Right atrium auricular region (tissue), 2 donors: ENCODE measurements around the gene HEBP1. TPM values are rescaled to one million over a fixed set of nuclear protein-coding genes. Genes with fewer than 3 reads are reported as not detected.

ENCODE experiments used
- DNase-seq: peaks from one replicate; pipeline ENCODE4 v3.0.0-alpha.2; 2019; ENCODE audit warnings: low spot score
- H3K27ac ChIP-seq, 2 donors: fragments of 200-600 bp; sonication (generic); 1 replicate in 1 of 2; 2 replicates in 1 of 2; pipeline ENCODE4 v1.5.1; 2016 to 2019
- H3K27me3 ChIP-seq, 2 donors: fragments of 200-600 bp; sonication (generic); one replicate each; pipeline versions ENCODE4 v1.5.1 to v1.6.0; 2017 to 2019
- H3K36me3 ChIP-seq: fragments of 200-600 bp; sonication (generic); one replicate; pipeline ENCODE4 v1.5.1; 2016
- H3K4me1 ChIP-seq, 2 donors: fragments of 200-600 bp; sonication (generic); one replicate each; pipeline versions ENCODE4 v1.5.1 to v1.6.0; 2017 to 2019
- H3K4me3 ChIP-seq, 2 donors: fragments of 200-600 bp; sonication (generic); 1 replicate in 1 of 2; 2 replicates in 1 of 2; pipeline ENCODE4 v1.5.1; 2017 to 2019; ENCODE audit warnings: mild to moderate bottlenecking in 1 of 2, moderate library complexity in 1 of 2
- H3K9me3 ChIP-seq, 2 donors: fragments of 200-600 bp; sonication (generic); one replicate each; pipeline ENCODE4 v1.5.1; 2019
- total RNA-seq, 2 donors: library from RNA; depleted of rRNA; stranded (reverse); fragments of >200 nt; gene quantifications; one replicate each; pipeline ENCODE4 v1.1.0, GENCODE V29; 2016
- TF ChIP-seq, protein P1 (sequence below), 2 donors: fragments of 200-600 bp; sonication (generic); IDR thresholded peaks; one replicate each; pipeline ENCODE4 v1.5.1; 2019; ENCODE audit warnings: antibody characterized with exemption in 2 of 2

The HEBP1 gene
- total RNA-seq, 2 donors from 2014 or later, result 29.4 to 30.0 TPM

DNA sequence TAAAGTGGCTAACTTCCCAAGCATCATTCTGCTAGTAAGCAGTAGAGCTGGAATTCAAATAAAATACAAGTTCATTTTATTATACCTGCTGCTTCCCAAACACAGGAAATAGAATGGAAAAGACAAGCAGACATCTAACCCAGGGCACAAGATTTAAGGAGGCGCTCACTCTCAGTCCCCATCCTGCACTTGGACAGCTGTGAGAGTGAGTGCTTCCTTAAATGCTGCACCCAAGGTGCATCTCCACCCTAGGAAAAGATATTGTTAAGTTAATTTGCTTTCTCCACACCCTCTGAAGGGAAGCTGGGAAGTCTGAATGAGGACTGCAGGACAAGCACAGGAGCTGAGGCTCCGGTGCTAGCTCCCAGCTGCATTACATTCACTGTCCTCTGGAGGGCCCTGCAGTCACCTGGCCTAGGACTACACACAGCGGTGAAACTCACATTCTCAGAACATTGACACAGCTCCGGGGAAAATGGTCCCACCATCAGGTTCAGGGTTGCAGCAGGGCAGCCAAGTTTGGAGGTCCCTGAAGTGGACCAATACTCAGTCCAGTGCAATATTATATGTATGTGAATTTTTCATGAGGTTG, 14.2 kb downstream of the HEBP1 start:
- TF ChIP-seq, protein P1, sequence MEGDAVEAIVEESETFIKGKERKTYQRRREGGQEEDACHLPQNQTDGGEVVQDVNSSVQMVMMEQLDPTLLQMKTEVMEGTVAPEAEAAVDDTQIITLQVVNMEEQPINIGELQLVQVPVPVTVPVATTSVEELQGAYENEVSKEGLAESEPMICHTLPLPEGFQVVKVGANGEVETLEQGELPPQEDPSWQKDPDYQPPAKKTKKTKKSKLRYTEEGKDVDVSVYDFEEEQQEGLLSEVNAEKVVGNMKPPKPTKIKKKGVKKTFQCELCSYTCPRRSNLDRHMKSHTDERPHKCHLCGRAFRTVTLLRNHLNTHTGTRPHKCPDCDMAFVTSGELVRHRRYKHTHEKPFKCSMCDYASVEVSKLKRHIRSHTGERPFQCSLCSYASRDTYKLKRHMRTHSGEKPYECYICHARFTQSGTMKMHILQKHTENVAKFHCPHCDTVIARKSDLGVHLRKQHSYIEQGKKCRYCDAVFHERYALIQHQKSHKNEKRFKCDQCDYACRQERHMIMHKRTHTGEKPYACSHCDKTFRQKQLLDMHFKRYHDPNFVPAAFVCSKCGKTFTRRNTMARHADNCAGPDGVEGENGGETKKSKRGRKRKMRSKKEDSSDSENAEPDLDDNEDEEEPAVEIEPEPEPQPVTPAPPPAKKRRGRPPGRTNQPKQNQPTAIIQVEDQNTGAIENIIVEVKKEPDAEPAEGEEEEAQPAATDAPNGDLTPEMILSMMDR (IDR thresholded peaks at IDR 0.05), result peak; percentile 14 to 56
- H3K4me3 ChIP-seq, result no peak overlapping the region
- no peaks in the 10 kb centered on the region for H3K27me3 ChIP-seq
- H3K36me3 ChIP-seq, result peaks cover 48% of the 10 kb centered on the region
- no peaks in the 10 kb centered on the region for H3K4me1 ChIP-seq
- no peaks in the 10 kb centered on the region for H3K9me3 ChIP-seq
- no peak for DNase-seq
- no peak overlapping the region for H3K27ac ChIP-seq

DNA sequence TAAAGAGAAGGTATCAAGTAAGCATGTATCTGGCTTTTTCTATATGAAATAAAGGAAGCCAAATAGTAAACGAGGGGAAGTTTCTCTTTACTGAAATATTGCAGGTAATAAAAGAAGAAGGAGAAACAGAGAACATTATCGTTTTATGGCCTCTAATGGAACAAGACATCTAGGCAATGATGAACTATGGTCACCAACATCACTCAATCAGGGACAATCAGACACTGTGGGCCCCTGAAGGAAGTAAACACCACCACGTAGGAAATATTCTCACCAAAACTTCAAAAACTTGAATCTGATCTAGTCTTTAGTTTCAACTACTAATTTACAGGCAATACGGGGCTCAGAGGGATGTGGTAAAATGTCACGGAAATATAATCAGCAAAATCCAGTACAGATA, 15.9 kb downstream of the HEBP1 start:
- Histone ChIP-seq H3K9me3 (no peaks in the 10 kb centered on the region), H3K36me3 (peaks cover 49% of the 10 kb centered on the region), H3K27me3 (no peaks in the 10 kb centered on the region), H3K27ac (no peak overlapping the region), H3K4me3 (no peak overlapping the region), H3K4me1 (peaks cover 0 to 11% of the 10 kb centered on the region in 2 donors)
- TF ChIP-seq, protein P1 (IDR thresholded peaks at IDR 0.05), result no peak
- no peak for DNase-seq

DNA sequence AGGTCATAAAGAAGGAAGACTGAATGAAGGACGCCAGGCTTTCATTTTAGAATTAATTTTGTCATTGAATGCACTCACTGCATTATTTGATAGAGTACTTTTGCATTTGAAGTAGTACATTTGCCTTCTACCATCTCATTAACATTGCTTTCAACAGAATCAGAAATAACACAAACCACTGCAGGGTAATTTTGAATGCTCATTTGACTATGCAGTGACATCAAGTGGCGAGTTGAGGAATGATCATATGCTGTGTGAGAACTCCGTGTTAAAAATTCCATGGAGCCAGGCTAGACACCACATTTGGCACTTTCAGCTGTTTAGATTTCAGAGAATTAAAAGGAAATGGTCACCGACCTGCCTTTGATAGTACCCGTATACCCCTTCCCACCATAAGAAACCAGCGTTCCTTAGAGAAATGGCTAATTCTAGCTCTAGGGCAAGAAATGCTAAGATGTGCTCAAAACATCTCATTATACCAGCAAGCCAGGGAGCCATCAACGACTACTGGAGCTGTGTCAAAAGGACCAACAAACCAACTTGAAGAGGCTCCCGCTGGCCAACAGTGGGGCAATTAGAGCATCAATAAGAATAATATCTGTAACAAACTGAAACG, 16.5 kb downstream of the HEBP1 start:
- H3K4me3 ChIP-seq, result no peak overlapping the region
- H3K36me3 ChIP-seq, result peaks cover 46% of the 10 kb centered on the region
- TF ChIP-seq, protein P1 (IDR thresholded peaks at IDR 0.05), result peak; percentile 53 to 71
- peaks cover 0 to 13% of the 10 kb centered on the region in 2 donors for H3K4me1 ChIP-seq
- H3K27me3 ChIP-seq, result no peaks in the 10 kb centered on the region
- no peak for DNase-seq
- no peaks in the 10 kb centered on the region for H3K9me3 ChIP-seq
- no peak overlapping the region for H3K27ac ChIP-seq

DNA sequence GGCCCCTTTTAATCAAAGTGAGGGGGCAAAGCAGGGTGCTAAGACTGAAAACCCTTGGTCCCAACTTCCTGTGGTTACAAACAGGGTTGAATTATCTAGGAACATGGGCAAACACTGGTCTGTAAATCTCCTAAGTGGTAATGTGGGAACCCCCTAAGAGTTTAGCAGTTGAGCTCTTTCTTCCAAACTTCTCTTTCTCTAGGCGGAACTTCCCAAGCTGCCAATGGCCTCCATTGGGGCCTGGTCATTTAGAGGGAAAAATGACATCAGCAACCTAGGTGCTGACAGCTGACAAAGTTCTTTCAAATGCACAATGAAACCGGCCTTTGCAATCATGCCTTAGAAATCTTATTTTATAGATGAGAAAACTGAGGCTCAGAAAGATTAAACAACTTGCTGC, 17.7 kb downstream of the HEBP1 start:
- Histone ChIP-seq H3K9me3 (no peaks in the 10 kb centered on the region), H3K27me3 (no peaks in the 10 kb centered on the region), H3K4me3 (no peak overlapping the region), H3K4me1 (peaks cover 0 to 13% of the 10 kb centered on the region in 2 donors), H3K27ac (no peak overlapping the region), H3K36me3 (peaks cover 35% of the 10 kb centered on the region)
- TF ChIP-seq, protein P1 (IDR thresholded peaks at IDR 0.05), result no peak
- no peak for DNase-seq

DNA sequence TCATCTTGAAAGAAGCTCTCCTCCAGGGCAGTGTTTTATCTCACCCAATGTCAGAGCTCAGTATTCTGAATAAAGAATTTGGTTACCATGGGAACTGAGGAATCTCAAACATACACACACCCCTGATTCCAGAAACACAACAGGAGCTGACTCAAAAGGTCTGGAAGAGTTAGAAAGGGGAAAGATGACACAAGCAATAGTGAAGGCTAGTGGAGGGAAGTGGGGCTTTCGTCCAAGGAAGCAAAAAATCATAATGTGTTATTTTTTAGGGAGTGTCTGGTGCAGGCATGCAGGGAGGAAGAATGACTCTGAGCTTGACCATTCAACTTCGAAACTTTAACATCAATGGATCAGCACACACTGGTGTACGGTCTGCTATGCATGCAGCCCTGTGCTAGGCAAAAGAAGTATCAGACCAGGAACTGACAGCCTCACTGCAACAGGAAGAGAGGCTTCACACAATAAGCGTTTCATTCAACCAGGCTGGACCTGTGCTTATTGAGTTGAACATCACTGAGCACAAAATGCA, 20.3 kb downstream of the HEBP1 start:
- H3K27me3 ChIP-seq, result no peaks in the 10 kb centered on the region
- peak; percentile 64 for DNase-seq
- H3K4me1 ChIP-seq, result peaks cover 0 to 13% of the 10 kb centered on the region in 2 donors
- no peak overlapping the region for H3K4me3 ChIP-seq
- peaks cover 29% of the 10 kb centered on the region for H3K36me3 ChIP-seq
- peak overlapping the region; percentile 46 to 66 for H3K27ac ChIP-seq
- H3K9me3 ChIP-seq, result no peaks in the 10 kb centered on the region
- TF ChIP-seq, protein P1 (IDR thresholded peaks at IDR 0.05), result no peak
